Mesenchymal stem cell (in vitro differentiated cells and primary cell): Measurements from ENCODE around the gene INPP5A.

Source experiments
- DNase-seq: peaks from one replicate; pipeline ENCODE4 v3.0.0-alpha.2; 2013
- H2AFZ ChIP-seq: one replicate; pipeline ENCODE4 v1.6.1; 2013; ENCODE audit warnings: low read depth, mild to moderate bottlenecking, control low read depth, inconsistent platforms, low read length, moderate library complexity
- H2AK5ac ChIP-seq: 2 replicates; pipeline ENCODE4 v1.6.1; 2013; ENCODE audit warnings: low read length, moderate library complexity, mild to moderate bottlenecking, inconsistent platforms; ENCODE audit not compliant: severe bottlenecking
- H2BK120ac ChIP-seq: one replicate; pipeline ENCODE4 v1.6.1; 2013; ENCODE audit warnings: low read depth, mild to moderate bottlenecking, inconsistent platforms, low read length, moderate library complexity
- H2BK12ac ChIP-seq, 2 experiments: one replicate each; pipeline ENCODE4 v1.6.1; 2013; ENCODE audit warnings: inconsistent platforms in 2 of 2, low read length in 2 of 2, mild to moderate bottlenecking in 2 of 2, moderate library complexity in 2 of 2, control low read depth in 1 of 2
- H2BK15ac ChIP-seq: one replicate; pipeline ENCODE4 v1.6.1; 2013; ENCODE audit warnings: mild to moderate bottlenecking, low read depth, inconsistent platforms; ENCODE audit not compliant: poor library complexity, severe bottlenecking
- H2BK5ac ChIP-seq: 2 replicates; pipeline ENCODE4 v1.6.1; 2013; ENCODE audit warnings: low read depth, mild to moderate bottlenecking, low read length, control low read depth, inconsistent platforms; ENCODE audit not compliant: poor library complexity, severe bottlenecking
- H3K14ac ChIP-seq, 2 experiments: one replicate each; pipeline ENCODE4 v1.6.1; 2013; ENCODE audit warnings: inconsistent platforms in 2 of 2, low read length in 2 of 2, control low read depth in 1 of 2, mild to moderate bottlenecking in 1 of 2, moderate library complexity in 1 of 2
- H3K18ac ChIP-seq, 2 experiments: one replicate each; pipeline ENCODE4 v1.6.1; 2013; ENCODE audit warnings: inconsistent platforms in 2 of 2, low read length in 2 of 2, control low read depth in 1 of 2, low read depth in 1 of 2, mild to moderate bottlenecking in 1 of 2
- H3K23ac ChIP-seq, 2 experiments: one replicate each; pipeline ENCODE4 v1.6.1; 2013; ENCODE audit warnings: inconsistent platforms in 2 of 2, low read length in 2 of 2, mild to moderate bottlenecking in 2 of 2, moderate library complexity in 2 of 2, control low read depth in 1 of 2
- H3K27ac ChIP-seq: 2 replicates; pipeline ENCODE4 v1.5.1; 2013; ENCODE audit warnings: mild to moderate bottlenecking, moderate library complexity, low read length, control low read depth, inconsistent platforms; ENCODE audit not compliant: poor library complexity, severe bottlenecking
- H3K27me3 ChIP-seq, 2 experiments: 2 replicates each; pipeline versions ENCODE4 v1.6.1 to v1.7.0; 2013; ENCODE audit warnings: low read length in 2 of 2, mild to moderate bottlenecking in 2 of 2, moderate library complexity in 2 of 2, control low read depth in 1 of 2, inconsistent platforms in 1 of 2; ENCODE audit not compliant: control insufficient read depth in 1 of 2, insufficient read depth in 1 of 2
- H3K36me3 ChIP-seq, 2 experiments: 2 replicates each; pipeline versions ENCODE4 v1.6.1 to v1.7.0; 2013; ENCODE audit warnings: low read length in 2 of 2, control low read depth in 1 of 2, inconsistent platforms in 1 of 2, low read depth in 1 of 2, mild to moderate bottlenecking in 1 of 2; ENCODE audit not compliant: insufficient read depth in 2 of 2, control insufficient read depth in 1 of 2
- H3K4ac ChIP-seq, 2 experiments: one replicate each; pipeline ENCODE4 v1.6.1; 2013; ENCODE audit warnings: inconsistent platforms in 2 of 2, low read length in 2 of 2, mild to moderate bottlenecking in 2 of 2, moderate library complexity in 2 of 2, control low read depth in 1 of 2, low read depth in 1 of 2
- H3K4me1 ChIP-seq: 2 replicates; pipeline ENCODE4 v1.6.1; 2013; ENCODE audit warnings: low read depth, low read length, control low read depth; ENCODE audit not compliant: control insufficient read depth, insufficient read depth
- H3K4me2 ChIP-seq: 2 replicates; pipeline ENCODE4 v1.6.1; 2013; ENCODE audit warnings: low read length, mild to moderate bottlenecking, inconsistent platforms; ENCODE audit not compliant: poor library complexity, severe bottlenecking
- H3K4me3 ChIP-seq, 2 experiments: 2 replicates each; pipeline versions ENCODE4 v1.5.1 to v1.7.0; 2013; ENCODE audit warnings: low read length in 2 of 2, mild to moderate bottlenecking in 2 of 2, control low read depth in 1 of 2, low read depth in 1 of 2; ENCODE audit not compliant: insufficient read depth in 1 of 2
- H3K79me1 ChIP-seq: replicated peaks from 2 replicates; pipeline ENCODE4 v1.6.1; 2013; ENCODE audit warnings: mild to moderate bottlenecking, control low read depth, low read length, inconsistent platforms; ENCODE audit not compliant: poor library complexity, severe bottlenecking
- H3K9ac ChIP-seq: 2 replicates; pipeline ENCODE4 v1.7.0; 2013; ENCODE audit warnings: mild to moderate bottlenecking, low read length, moderate library complexity
- H3K9me3 ChIP-seq: 2 replicates; pipeline ENCODE4 v1.7.0; 2013; ENCODE audit warnings: mild to moderate bottlenecking, low read length; ENCODE audit not compliant: control insufficient read depth
- H4K8ac ChIP-seq: one replicate; pipeline ENCODE4 v1.6.1; 2013; ENCODE audit warnings: inconsistent platforms, mild to moderate bottlenecking, low read length, moderate library complexity
- H4K91ac ChIP-seq: one replicate; pipeline ENCODE4 v1.6.1; 2013; ENCODE audit warnings: mild to moderate bottlenecking, low read length, inconsistent platforms
- WGBS: methylation state at CpG from one replicate; pipeline ENCODE4 v1.1.7; 2013; ENCODE audit warnings: mixed read lengths; 5-methylcytosine and 5-hydroxymethylcytosine counted together

The INPP5A gene

DNA sequence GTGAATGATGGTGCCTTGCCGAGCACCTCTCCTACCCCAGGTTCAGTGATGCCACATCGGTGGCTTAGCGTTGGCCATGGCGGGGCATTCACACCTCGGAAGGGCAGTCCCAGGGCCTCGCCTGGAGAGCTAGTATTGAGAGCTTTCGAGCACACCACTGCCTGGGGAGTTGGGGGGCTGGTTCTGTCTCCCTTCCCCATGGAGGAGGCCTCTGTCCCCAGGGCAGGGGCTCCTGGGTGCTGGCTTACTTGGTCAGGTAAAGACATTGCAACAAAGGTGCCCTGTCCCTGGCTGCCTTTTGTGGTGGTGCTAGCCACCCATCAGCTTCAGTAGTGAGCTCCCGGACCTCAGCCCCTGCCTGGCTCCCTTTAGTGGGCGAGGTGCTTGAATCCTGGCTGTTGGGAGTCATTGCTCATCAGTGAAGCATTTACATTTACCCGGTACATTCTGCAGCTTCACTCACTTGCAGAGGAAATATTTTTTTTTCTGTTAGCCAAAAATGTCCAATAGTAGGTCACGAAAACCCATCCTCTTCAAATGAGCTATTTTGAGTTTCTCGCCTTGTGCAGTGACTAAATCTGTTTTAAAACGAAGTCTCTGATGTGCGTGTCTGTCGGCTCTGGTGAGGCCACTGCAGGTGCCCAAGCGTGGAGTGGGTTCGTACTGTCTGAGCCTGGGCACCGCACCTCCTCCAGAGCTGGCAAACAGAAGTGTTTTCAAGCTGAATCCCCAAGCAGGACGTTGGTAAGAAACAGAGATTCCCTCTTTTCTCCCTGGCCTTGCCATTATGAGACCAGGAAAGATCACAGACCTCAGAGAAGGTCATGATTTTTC is 95.5 kb downstream of the INPP5A start:
- H2BK15ac ChIP-seq = no peak overlapping the region
- H3K27ac ChIP-seq = no peak overlapping the region
- H3K4ac ChIP-seq = no peak overlapping the region
- H3K27me3 ChIP-seq = no peaks in the 10 kb centered on the region
- no peak overlapping the region for H3K18ac ChIP-seq
- no peaks in the 10 kb centered on the region for H3K9me3 ChIP-seq
- peak; percentile 34 for DNase-seq
- no peak overlapping the region for H4K8ac ChIP-seq
- WGBS = 73% methylated on average over 19 of the region's 19 CpGs
- no peak overlapping the region for H2BK120ac ChIP-seq
- H2BK12ac ChIP-seq = no peak overlapping the region
- no peak overlapping the region for H3K23ac ChIP-seq
- no peak overlapping the region for H2BK5ac ChIP-seq
- H3K36me3 ChIP-seq = peaks cover 0 to 4% of the 10 kb centered on the region in 2 experiments
- no peak overlapping the region for H3K4me3 ChIP-seq
- H4K91ac ChIP-seq = no peak overlapping the region
- no peak overlapping the region for H2AK5ac ChIP-seq
- no peak overlapping the region for H3K14ac ChIP-seq
- H3K9ac ChIP-seq = no peak overlapping the region
- peaks cover 13% of the 10 kb centered on the region for H3K4me1 ChIP-seq
- peaks cover 44% of the 10 kb centered on the region for H3K79me1 ChIP-seq
- no peak overlapping the region for H2AFZ ChIP-seq
- no peak overlapping the region for H3K4me2 ChIP-seq

GRCh38 chr10:132634241-132634946 is 96.8 kb downstream of the INPP5A start:
- Histone ChIP-seq H3K9me3 (no peaks in the 10 kb centered on the region), H3K27ac (no peak overlapping the region), H3K4me1 (peaks cover 9% of the 10 kb centered on the region), H3K9ac (no peak overlapping the region), H3K27me3 (no peaks in the 10 kb centered on the region), H3K18ac (no peak overlapping the region), H3K4me3 (no peak overlapping the region), H2AK5ac (no peak overlapping the region), H3K14ac (peak overlapping the region in 1 of 2 experiments; percentile 19), H3K23ac (no peak overlapping the region), H3K36me3 (peaks cover 0 to 4% of the 10 kb centered on the region in 2 experiments), H3K4ac (no peak overlapping the region), H3K4me2 (no peak overlapping the region), H2BK120ac (no peak overlapping the region), H4K91ac (peak overlapping the region; percentile 74), H2AFZ (no peak overlapping the region), H3K79me1 (peaks cover 47% of the 10 kb centered on the region), H2BK12ac (no peak overlapping the region), H2BK15ac (no peak overlapping the region), H2BK5ac (no peak overlapping the region), H4K8ac (no peak overlapping the region)
- 88% methylated on average over 22 of the region's 22 CpGs for WGBS
- no peak for DNase-seq

GRCh38 chr10:132634947-132635271 is 97.3 kb downstream of the INPP5A start:
- no peak overlapping the region for H2BK120ac ChIP-seq
- no peak overlapping the region for H3K27ac ChIP-seq
- no peak for DNase-seq
- H3K4me3 ChIP-seq = no peak overlapping the region
- no peak overlapping the region for H4K91ac ChIP-seq
- H3K18ac ChIP-seq = no peak overlapping the region
- H3K79me1 ChIP-seq = peaks cover 47% of the 10 kb centered on the region
- H3K9ac ChIP-seq = no peak overlapping the region
- WGBS = 88% methylated on average over 3 of the region's 4 CpGs
- peaks cover 9% of the 10 kb centered on the region for H3K4me1 ChIP-seq
- H3K4ac ChIP-seq = no peak overlapping the region
- H3K4me2 ChIP-seq = no peak overlapping the region
- no peak overlapping the region for H2BK5ac ChIP-seq
- peaks cover 0 to 4% of the 10 kb centered on the region in 2 experiments for H3K36me3 ChIP-seq
- no peak overlapping the region for H2AFZ ChIP-seq
- no peak overlapping the region for H3K23ac ChIP-seq
- no peak overlapping the region for H4K8ac ChIP-seq
- no peaks in the 10 kb centered on the region for H3K27me3 ChIP-seq
- H3K9me3 ChIP-seq = no peaks in the 10 kb centered on the region
- H2BK12ac ChIP-seq = no peak overlapping the region
- no peak overlapping the region for H2AK5ac ChIP-seq
- H3K14ac ChIP-seq = no peak overlapping the region
- H2BK15ac ChIP-seq = no peak overlapping the region

GRCh38 chr10:132636358-132636757 is 98.8 kb downstream of the INPP5A start:
- no peak overlapping the region for H3K4ac ChIP-seq
- H2BK120ac ChIP-seq = no peak overlapping the region
- WGBS = 92% methylated on average over 9 of the region's 9 CpGs
- H3K27me3 ChIP-seq = peaks cover 0 to 6% of the 10 kb centered on the region in 2 experiments
- no peak overlapping the region for H2BK5ac ChIP-seq
- no peak overlapping the region for H2AK5ac ChIP-seq
- peaks cover 0 to 4% of the 10 kb centered on the region in 2 experiments for H3K36me3 ChIP-seq
- no peak overlapping the region for H3K14ac ChIP-seq
- H3K9me3 ChIP-seq = no peaks in the 10 kb centered on the region
- no peak overlapping the region for H2AFZ ChIP-seq
- H3K4me1 ChIP-seq = peaks cover 6% of the 10 kb centered on the region
- H2BK12ac ChIP-seq = no peak overlapping the region
- H4K91ac ChIP-seq = no peak overlapping the region
- no peak overlapping the region for H3K4me2 ChIP-seq
- no peak overlapping the region for H3K18ac ChIP-seq
- no peak overlapping the region for H4K8ac ChIP-seq
- no peak for DNase-seq
- H3K27ac ChIP-seq = no peak overlapping the region
- H3K9ac ChIP-seq = no peak overlapping the region
- no peak overlapping the region for H3K23ac ChIP-seq
- H3K79me1 ChIP-seq = peaks cover 50% of the 10 kb centered on the region
- H3K4me3 ChIP-seq = no peak overlapping the region
- no peak overlapping the region for H2BK15ac ChIP-seq
